Stimulated activated CD4-positive, alpha-beta T cell treated with anti-CD3 and anti-CD28 coated beads, Interleukin-1b, Interleukin-23, amount 100 ng/mL, for 4 hours (primary cell): ENCODE data around the gene RHEX.
"Not testable (repeated sequence)": the region's sequence is repeated elsewhere in the genome, so short reads cannot be mapped to it uniquely, and the experiment has no call there.

Source experiments
- DNase-seq, 2 donors: peaks; one replicate each; pipeline ENCODE4 v3.0.0-alpha.2; 2020; ENCODE audit warnings: low read depth in 2 of 2

The RHEX gene, protein sequence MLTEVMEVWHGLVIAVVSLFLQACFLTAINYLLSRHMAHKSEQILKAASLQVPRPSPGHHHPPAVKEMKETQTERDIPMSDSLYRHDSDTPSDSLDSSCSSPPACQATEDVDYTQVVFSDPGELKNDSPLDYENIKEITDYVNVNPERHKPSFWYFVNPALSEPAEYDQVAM

DNA sequence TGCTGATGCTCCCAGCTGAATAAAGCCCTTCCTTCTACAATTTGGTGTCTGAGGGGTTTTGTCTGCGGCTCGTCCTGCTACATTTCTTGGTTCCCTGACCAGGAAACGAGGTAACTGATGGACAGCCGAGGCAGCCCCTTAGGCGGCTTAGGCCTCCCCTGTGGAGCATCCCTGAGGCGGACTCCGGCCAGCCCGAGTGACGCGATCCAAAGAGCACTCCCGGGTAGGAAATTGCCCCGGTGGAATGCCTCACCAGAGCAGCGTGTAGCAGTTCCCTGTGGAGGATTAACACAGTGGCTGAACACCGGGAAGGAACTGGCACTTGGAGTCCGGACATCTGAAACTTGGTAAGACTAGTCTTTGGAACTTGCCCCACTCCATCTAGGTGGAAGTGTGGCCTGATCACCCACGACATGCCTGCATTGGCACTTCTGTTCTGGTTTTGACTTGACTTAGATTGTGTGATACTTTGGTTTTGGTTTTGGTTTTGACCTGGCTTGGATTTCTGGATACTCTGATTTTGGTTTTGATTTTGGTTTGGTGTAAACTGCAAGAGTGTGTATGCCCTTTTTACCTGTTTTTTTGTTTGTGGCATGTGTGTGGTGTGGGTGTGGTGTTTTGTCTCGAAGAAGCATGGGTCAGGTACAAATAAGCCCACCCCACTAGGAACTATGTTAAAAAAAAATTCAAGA is at the start of gene RHEX:
TSS of gene RHEX (plus strand) at position 255 of the 692 bp plus-strand sequence. CDS start 44,656 bp downstream, outside the sequence.
- not testable (repeated sequence) for DNase-seq

DNA sequence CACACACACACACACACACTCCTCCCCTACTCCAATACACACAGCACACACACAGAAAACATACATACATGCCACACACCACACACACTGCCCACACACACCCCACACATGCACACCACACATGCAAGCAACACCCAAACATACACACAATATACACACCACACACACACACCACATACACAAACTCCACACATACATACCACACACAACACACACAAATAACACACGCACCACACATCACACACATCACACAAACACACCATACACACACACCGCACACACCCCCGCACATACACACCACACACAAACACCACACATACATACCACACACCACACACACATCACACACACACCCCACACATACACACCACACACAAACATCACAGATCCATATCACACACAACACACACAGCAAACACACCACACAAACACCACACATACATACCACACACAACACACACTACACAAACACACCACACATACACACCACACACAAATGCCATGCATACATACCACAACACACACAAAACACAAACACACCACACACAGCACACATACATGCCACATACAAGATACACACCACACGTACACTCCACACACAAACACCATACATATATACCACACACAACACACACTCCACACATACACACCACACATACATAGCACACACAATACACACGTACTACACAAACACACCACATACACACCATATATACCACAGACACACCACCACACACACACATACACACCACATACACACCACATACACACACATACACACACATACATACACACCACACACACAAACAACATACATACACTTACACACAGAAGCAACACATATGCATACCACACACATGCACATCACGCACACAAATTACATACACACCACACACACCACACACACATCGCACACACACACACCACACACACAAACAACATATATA is 48.8 kb upstream of the RHEX start:
- no peak for DNase-seq

DNA sequence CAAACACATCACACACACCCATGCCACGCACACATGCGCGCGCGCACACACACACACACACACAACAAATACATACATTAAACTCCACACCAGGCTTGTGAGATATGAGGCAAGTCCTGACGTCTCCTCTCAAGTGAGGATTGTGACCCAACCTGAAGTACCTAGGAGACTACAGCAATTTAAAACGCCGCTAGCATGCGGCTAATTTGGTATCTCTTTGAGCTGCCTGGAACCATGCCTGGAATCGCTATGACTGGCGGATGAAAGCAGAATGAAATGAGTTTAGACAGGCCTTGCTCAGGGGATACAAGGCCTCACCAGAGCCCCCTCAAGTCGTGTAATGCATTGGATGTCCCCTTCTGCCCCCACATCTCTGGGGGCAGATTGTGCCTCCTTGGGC is 48.1 kb upstream of the RHEX start:
- DNase-seq, result no peak

DNA sequence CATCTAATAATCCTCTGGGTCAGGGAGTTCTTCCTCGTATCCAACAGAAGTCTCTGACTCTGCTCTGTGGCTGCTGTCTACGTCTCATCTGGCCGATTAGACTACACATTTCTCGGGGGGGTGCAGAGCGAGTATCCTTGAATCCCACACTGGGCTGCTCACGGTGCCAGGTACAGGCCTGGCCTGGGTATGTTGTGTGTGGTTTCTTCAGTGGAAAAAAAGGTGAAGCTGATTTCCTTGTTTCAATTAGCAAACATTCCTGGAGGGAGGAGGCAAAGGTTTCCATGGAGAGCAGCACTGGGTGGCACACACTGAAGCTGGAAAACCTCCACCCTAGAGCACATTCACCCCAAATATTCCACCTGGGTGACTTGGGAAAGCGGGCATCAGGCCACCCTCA is 47.7 kb upstream of the RHEX start:
- DNase-seq, result no peak

DNA sequence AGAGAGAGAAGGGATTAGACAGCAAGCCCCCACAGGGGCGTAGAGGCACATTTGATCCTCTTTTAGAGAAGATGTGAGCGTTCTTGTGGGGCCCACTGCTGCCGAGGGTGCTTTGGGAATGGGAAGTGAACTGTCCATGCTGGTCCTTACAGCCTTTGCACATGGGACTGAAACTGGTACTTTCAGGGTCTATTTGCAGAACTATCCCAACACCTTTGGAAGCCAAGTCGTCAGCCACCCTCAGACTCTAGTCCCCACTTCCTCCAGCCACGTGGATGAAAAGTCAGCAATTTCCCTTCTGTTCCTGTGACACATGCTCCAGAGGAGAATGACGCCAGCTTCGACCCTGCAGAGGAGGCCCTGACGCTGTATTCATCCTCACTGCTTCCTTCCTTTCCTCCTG is 47.2 kb upstream of the RHEX start:
- DNase-seq, result no peak

DNA sequence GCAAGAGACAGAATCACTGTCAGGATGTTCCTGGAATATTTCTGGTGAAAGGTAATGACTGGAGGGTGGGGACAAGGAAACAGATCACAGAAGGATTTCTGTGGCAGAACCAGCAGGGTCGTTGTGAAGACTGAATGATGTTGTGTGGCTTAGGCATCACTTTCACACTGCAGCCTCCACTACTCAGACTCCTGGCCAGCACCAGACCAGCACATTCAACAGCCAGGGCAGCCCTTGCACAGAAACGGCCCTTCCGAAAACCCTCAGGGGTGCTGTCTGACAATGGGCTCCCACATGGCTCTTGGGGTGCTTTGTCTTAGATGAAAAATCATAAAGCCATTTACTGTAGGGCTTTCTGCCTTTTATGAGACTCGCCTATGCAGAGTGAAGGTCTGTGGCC is 46.0 kb upstream of the RHEX start:
- DNase-seq, result no peak

DNA sequence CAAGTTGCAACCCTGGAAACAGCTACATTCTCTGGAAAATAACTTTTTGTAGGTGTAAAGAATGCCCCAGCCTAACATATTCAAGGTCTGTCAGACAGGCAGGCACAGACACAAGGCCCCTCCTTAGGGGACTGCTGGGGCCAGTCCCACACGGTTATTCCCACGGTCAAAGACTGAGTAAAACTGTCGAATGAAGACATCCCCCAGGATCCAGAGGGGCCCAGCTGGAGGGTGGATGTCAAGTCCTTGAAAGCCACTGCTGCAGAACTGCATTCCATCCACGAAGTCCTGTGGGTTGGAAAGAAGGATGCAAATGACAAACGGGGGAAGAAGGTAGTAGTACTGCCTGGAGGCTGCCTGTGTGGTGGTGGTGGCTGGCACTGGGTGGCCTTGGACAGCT is 42.9 kb upstream of the RHEX start:
- DNase-seq, result no peak

DNA sequence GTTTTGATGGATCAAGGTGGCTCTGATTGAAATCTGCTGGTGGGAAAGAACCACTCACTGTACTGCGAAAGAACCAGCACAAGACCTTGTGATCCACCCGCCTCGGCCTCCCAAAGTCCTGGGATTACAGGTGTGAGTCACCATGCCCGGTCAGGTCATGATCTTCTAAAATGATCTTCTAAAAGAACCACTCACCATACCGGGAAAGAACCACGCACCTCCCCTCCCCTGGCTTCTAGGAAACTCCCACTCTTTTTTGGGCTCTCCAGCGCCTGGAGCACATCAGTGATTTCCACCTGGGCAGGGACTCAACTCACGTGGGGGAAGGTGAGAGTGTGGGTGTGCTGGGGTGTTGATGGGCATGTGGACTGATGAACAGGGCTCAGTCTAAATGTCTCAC is 41.9 kb upstream of the RHEX start:
- no peak for DNase-seq

DNA sequence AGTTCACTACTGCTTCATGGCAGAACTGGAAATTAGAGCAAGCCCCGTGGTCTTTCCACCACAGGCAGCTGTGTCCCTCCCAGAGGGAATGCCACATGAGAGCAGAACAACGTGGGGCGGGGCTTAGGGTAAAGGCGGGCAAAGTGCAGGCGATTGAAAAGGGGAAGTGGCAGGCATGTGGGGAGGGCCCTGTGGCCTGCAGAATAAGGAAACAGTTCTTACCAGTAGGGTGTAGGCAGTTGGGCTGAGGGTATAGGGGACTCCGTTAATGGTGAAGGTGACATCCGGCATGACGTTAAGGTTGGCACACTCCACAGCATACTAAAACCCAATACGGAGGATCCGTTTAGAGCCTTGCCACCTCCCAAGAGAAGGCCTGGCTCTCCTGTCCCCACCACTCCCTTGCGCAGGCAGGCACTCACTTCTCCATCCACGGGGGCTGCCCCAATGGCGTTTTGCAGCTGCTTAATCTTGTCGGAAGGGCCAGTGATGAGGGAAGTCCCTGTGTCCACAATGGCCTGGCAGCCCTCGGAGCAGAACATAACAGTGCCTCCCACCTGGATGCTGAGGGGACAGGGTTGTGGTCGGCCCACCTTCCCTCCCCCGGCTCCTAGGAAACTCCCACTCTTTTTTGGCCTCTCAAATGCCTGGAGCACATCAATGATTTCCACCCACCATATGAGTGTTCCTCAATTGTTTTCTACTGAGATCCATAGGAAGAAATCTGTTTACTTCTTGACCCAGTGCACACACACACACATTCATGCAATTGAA is 40.7 kb upstream of the RHEX start:
- no peak for DNase-seq

DNA sequence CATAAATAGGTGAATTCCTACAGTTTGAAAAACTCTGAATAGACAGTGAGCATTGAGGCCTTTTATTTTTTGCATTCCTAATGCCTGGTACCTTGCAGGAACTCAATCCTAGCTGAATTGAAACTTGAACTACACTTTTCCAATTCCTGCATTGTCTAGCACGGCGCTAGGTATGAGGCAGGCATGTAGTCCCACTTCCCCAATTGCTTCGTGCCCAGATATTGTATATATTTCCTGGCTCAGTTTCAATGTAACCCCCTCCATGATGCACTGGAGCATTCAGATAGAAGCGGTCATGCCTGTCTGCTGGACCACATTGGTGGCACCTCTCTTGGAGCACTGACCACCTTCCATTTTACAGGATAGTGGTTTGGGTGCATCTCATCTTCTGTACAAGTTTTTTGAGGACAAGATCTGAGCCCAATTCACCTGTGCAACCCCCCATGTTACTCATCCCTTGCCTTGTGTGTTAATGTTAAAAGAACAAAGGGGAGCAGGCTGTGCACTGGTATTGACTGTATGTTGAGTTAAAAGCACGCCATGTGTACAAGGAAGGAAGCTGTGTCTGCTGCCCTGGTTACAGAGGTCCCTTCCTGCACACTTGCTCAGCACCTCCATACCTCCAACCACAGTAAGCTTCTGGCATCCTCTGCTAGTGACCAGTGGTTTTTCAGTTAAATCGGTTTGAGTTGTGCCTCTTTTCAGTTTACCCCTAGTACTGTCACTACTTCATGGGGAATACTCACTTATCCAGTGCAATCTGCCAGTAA is 39.8 kb upstream of the RHEX start:
- no peak for DNase-seq

DNA sequence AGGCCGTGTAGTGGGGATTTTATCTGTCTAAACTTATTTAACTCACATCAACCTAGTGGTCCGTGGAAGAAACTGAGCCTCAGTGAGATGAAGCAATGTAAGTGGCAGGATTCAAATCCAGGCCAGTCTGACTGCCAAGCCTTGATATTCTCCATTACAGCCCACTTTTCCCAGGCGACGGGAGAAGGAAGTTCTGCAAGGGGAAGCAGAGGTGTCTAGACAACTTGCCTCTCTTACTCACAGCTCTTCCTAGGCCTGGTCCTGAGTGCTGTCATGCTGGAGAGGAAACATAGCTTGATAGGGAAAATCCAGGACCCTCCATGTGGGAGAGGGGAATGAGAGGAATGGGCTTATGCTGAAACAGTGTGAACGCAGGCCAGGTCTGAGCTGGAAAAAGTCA is 38.4 kb upstream of the RHEX start:
- DNase-seq, result no peak

DNA sequence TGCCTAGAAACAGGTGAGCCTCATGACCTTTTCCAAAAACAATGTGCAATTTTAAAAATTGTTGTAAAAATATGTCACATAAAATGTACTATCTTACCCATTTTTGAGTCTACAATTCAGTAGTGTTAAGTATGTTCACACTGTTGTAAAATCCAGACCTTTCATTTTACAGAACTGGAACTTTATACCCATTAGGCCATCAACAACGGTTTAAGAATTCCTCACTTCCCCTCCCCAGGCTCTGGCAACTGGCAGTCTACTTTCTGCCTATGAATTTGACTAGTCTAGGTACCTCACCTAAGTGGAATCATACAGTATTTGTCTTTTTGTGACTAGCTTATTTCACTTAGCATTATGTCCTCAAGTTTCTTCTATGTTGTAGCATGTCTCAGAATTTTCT is 37.9 kb upstream of the RHEX start:
- no peak for DNase-seq

DNA sequence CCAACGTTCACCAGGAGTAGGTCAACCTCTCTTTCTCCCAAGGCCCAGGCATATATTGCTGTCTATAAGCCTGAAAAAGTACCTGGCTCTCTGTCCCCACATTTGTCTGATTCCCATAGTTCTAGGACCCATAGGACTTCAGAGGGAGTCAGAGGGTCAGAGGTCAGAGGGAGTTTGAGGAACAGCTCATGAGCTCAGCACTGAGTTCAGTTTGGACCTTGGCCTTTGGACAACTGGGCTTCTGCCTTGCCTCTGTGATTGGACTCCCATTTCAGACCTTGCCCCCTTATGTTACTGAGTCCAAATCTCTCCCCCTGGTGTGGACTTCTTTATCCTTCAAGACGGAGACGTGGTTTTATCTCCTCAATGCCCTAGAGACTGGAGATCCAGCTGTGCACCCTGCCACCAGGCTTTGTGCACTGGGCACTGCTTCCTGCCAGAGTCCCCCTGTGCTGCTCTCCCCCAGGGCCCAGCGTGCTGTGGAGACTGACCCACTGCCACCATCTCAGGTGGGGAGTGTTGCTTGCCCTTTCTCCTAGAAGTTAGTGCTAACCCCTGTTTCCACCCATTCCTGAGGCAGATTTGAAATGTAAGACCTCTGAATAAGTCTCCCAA is 32.5 kb upstream of the RHEX start:
- no peak for DNase-seq

DNA sequence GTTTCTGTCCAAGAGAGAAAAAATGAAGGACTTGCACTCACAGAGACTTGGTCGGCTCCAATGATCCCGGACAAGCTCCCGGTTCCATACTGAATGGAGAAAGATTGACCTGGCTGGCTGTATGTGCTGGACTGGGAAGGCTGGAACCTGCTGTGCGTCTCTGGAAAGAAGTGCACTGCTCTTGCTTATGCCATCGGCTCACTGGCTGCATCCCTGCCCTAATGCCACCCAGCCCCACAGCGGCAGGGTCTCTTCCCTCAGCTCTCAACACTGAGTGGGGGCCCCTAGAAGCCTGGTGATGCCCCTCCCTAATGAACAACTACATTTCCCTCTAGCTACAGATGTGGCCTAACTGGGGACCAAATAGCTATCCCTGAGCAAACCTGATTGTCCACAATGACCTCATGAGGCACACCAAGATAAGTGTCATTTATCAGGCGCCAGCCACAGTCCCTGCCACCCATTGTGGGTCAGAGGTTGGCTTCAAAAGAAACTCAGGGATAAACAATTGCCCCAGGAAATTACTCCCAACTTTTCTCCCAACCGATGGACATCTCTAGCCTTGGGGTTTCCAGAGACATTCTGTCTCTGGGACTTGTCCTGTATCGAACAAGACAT is 31.9 kb upstream of the RHEX start:
- DNase-seq, result no peak

DNA sequence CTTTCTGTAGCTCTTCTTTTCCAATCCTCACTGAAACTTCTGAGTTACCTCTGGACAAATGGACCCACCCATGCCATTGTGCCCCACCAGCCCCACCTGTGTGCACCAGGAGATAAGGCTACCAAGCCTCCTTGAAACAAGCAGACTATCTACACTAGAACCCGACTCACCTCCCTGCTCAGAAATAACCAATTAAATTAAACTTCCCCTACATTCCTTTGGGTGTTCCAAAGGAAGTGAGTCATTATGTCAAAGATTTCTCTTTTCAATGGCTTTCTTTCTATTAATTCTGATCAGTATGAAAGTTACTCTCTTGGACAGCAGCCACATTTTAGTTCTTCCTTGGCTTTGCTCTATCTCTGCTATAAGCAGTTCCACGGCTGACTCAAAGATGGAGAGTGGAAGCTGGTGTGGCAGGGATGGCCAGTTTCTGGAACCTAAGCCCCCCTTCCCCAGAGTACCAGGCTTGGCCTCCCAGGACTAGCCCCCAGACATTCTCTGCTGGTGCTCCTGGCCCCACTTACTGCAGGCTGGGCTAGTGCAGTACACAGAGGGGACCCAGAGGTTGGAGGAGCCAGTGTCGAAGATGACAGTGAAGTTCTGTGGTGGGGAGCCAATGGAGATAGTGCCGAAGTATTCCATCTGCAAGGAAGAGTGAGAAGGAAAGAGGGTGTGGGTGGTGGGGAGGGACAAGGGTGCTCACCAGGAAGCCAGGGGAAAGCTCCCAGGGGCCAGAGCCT is 31.2 kb upstream of the RHEX start:
- no peak for DNase-seq

DNA sequence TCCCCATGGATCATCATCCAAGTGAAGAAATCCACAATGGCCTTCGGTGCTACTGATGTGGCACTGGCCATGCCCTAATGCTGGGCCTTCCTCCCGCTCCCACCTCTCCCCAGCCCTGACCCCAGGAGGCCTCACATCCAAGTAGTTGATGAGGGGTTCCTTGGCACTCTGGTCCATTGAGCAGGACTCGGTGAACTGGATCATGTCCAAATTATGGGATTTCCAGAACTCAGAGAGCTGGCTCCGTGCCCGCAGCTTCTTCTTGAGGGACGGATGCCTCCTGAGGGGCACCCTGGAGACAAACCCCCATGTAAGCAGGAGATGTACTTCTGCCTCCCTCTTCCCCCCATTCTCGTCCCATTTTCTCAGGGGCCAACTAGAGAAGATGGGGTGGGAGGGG is 30.2 kb upstream of the RHEX start:
- DNase-seq, result no peak

DNA sequence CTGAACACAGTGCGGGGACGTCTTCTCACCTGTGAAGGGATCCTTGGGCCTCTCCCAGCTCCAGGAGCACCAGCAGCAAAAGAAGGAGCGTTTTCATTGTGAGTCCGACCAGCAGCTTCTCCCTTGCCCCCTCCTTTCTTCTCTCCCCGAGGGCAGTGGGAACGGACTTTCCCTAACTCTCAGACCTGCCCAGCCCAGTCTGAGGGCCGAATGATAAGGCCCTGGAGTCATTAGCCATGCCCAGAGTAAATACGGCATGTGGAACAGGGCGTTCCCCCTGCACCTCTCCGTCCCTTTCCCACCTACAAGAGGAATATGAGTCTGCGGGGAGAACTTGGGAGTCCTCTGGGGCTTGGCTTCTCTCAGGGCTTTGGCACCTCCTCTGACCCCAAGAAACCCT is 29.3 kb upstream of the RHEX start, which contains the start of gene CTSE:
TSS of gene CTSE (minus strand) at position 201 of the 400 bp plus-strand sequence. CDS start at position 97, 104 bp downstream.
- DNase-seq, result no peak

DNA sequence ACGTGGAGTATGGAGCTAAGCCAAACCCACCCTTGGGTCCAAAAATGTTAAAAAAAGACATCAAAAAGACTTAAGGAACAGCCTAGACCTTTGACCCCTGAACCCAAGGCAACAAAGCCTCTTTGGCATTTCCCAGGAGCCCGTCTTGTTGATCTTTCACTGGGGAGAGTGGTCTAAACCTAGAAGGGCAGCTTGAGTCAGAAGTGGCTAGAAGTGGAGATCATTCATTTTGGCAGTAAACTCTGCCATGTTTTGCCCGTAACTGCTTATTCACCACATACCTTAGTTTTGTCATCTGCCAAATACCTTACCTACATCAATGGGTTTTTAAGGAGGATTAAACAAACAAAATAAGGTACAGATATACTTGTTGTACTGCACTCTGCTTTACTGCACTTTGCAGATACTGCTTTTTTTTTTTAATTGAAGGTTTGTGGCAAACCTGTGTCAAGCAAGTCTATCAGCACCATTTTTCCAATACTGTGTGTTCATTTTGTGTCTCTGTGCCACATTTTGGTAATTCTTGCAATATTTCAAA is 27.6 kb upstream of the RHEX start:
- DNase-seq, result no peak

DNA sequence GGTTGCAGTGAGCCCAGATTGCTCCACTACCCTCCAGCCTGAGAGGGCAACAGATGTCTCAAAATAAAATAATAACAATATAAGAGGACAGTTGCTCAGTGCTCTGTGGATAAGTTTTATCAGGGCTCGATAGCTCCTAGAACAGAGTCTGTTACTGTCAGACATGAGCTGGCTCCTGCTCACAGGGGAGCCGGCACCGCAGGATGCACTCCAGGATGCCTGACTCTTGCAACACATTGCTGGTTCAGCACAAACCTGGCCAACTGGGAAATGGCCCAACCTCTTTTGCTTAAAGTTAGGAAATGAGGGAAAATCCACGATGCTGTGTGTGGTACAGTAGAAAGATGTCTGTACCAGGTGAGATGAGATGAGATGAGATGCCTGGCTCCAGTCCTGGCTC is 23.5 kb upstream of the RHEX start:
- no peak for DNase-seq
